Activated CD4-positive, CD25-positive, alpha-beta regulatory T cell treated with anti-CD3 and anti-CD28 coated beads, Interleukin-2, amount 50 U/mL, for 16 hours (primary cell): ENCODE measurements around the gene RAPGEF1.

ENCODE experiments used
- DNase-seq: peaks from one replicate; pipeline ENCODE4 v3.0.0-alpha.2; 2020; ENCODE audit warnings: low read depth, low spot score

The RAPGEF1 gene

GRCh38 chr9:131589124-131589711 lies 150.7 kb downstream of the RAPGEF1 start:
- DNase-seq: no peak

GRCh38 chr9:131588396-131588795 lies 151.5 kb downstream of the RAPGEF1 start:
- DNase-seq: no peak

- no peak for DNase-seq
These were observed 152.0 kb downstream of the RAPGEF1 start for GRCh38 chr9:131587906-131588305.

- DNase-seq: no peak
These were observed 152.5 kb downstream of the RAPGEF1 start for GRCh38 chr9:131587331-131587730.

GRCh38 chr9:131585375-131585774 lies 154.5 kb downstream of the RAPGEF1 start:
- no peak for DNase-seq

- no peak for DNase-seq
These were observed 155.0 kb downstream of the RAPGEF1 start for GRCh38 chr9:131584858-131585257.

GRCh38 chr9:131583836-131584555 lies 155.9 kb downstream of the RAPGEF1 start:
- no peak for DNase-seq

- DNase-seq: no peak
These were observed 156.6 kb downstream of the RAPGEF1 start for GRCh38 chr9:131583337-131583645.

GRCh38 chr9:131582466-131583336 lies 157.2 kb downstream of the RAPGEF1 start:
- DNase-seq: no peak

GRCh38 chr9:131582056-131582455 lies 157.8 kb downstream of the RAPGEF1 start:
- no peak for DNase-seq

- no peak for DNase-seq
These were observed 159.5 kb downstream of the RAPGEF1 start for GRCh38 chr9:131580358-131580757.

- DNase-seq: no peak
These were observed 160.1 kb downstream of the RAPGEF1 start for GRCh38 chr9:131579789-131580211.

GRCh38 chr9:131578731-131579504 lies 161.0 kb downstream of the RAPGEF1 start:
- DNase-seq: no peak

- no peak for DNase-seq
These were observed 161.9 kb downstream of the RAPGEF1 start for GRCh38 chr9:131578021-131578420.

GRCh38 chr9:131577005-131578000 lies 162.6 kb downstream of the RAPGEF1 start:
- no peak for DNase-seq

- DNase-seq: no peak
These were observed 163.7 kb downstream of the RAPGEF1 start for GRCh38 chr9:131575946-131576853.

GRCh38 chr9:131574730-131575640 lies 164.9 kb downstream of the RAPGEF1 start:
- no peak for DNase-seq

GRCh38 chr9:131567910-131568309 lies 172.0 kb downstream of the RAPGEF1 start:
- DNase-seq: no peak
